Erythroblast (primary cell): ENCODE results near the gene KRT12.

Source experiments
- GATA1 ChIP-seq: IDR thresholded peaks from 2 replicates; pipeline ENCODE4 v1.6.1; 2011; ENCODE audit warnings: low read depth, mild to moderate bottlenecking, control low read depth, low read length, moderate library complexity
- POLR2A ChIP-seq: IDR thresholded peaks from 2 replicates; pipeline ENCODE4 v1.6.1; 2011; ENCODE audit warnings: mild to moderate bottlenecking, low read length

DNA sequence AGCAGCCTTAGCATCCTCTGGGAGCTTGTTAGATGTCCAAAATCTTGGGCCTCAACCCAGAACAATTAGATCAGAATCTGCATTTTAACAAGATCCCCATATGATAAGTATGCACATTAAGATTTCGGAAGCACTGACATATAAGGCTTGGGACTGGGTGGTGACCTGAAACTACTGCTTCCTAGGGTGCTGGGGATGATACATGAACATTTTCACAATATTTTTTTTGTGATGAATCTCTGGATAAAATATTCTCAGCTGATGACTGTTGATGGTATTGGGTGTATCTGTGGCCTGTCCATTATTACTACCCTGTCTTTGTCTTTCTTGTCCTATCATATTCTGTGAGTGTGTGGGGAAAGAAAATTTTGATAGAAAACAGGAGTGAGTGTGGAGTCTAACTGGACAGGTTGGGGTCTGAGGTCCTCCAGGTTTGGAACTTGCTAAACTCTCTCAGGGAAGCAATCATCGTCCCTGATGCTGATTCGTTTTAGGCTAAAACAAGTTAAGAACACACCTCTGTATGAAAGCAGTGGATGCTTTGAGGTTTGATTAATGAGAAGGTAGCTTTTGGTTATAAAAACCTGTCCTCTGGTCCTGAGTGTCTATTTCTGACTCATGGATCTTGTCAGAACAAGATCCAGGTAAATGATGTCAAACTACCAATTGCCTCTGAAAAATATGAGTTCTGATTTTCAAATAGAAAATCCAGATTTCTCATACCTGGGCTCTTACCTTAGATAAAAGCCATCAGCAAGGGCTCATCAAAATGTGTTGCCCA, 47.2 kb upstream of the KRT12 start:
- TF ChIP-seq POLR2A (no peak), GATA1 (no peak)
